Measurements from ENCODE around the gene BRIP1. TPM values are rescaled to one million over a fixed set of nuclear protein-coding genes. Genes with fewer than 3 reads are reported as not detected.

BRIP1 gene
- total RNA-seq, 1 donor from 2014 or later = 5.2 TPM

- Mint-ChIP-seq H3K9me3 (ENCODE audit: unreplicated experiment) (peaks cover 7% of the 10 kb centered on the region), H3K27me3 (ENCODE audit: unreplicated experiment) (peaks cover 3% of the 10 kb centered on the region), H3K4me1 (ENCODE audit: unreplicated experiment) (no peaks in the 10 kb centered on the region), H3K36me3 (ENCODE audit: low read depth, unreplicated experiment) (peaks cover 25% of the 10 kb centered on the region), H3K4me3 (ENCODE audit: unreplicated experiment) (no peak overlapping the region), H3K27ac (ENCODE audit: unreplicated experiment) (no peak overlapping the region)
- no peak for TF ChIP-seq CTCF (IDR thresholded peaks at IDR 0.05; ENCODE audit: unreplicated experiment)
- DNase-seq (ENCODE audit: low spot score) = no peak
Observed at GRCh38 chr17:61701334-61701733, 162.0 kb downstream of the BRIP1 start.

- Mint-ChIP-seq H3K4me3 (ENCODE audit: unreplicated experiment) (no peak overlapping the region), H3K36me3 (ENCODE audit: low read depth, unreplicated experiment) (peaks cover 25% of the 10 kb centered on the region), H3K9me3 (ENCODE audit: unreplicated experiment) (peaks cover 7% of the 10 kb centered on the region), H3K27ac (ENCODE audit: unreplicated experiment) (no peak overlapping the region), H3K27me3 (ENCODE audit: unreplicated experiment) (peaks cover 3% of the 10 kb centered on the region), H3K4me1 (ENCODE audit: unreplicated experiment) (no peaks in the 10 kb centered on the region)
- no peak for TF ChIP-seq CTCF (IDR thresholded peaks at IDR 0.05; ENCODE audit: unreplicated experiment)
- no peak for DNase-seq (ENCODE audit: low spot score)
Observed at GRCh38 chr17:61700252-61700651, 163.1 kb downstream of the BRIP1 start.

GRCh38 chr17:61699694-61700093, 163.6 kb downstream of the BRIP1 start:
- Mint-ChIP-seq H3K9me3 (ENCODE audit: unreplicated experiment) (peaks cover 7% of the 10 kb centered on the region), H3K27ac (ENCODE audit: unreplicated experiment) (no peak overlapping the region), H3K4me1 (ENCODE audit: unreplicated experiment) (no peaks in the 10 kb centered on the region), H3K36me3 (ENCODE audit: low read depth, unreplicated experiment) (peaks cover 25% of the 10 kb centered on the region), H3K27me3 (ENCODE audit: unreplicated experiment) (peaks cover 3% of the 10 kb centered on the region), H3K4me3 (ENCODE audit: unreplicated experiment) (no peak overlapping the region)
- no peak for TF ChIP-seq CTCF (IDR thresholded peaks at IDR 0.05; ENCODE audit: unreplicated experiment)
- DNase-seq (ENCODE audit: low spot score) = no peak

DNA sequence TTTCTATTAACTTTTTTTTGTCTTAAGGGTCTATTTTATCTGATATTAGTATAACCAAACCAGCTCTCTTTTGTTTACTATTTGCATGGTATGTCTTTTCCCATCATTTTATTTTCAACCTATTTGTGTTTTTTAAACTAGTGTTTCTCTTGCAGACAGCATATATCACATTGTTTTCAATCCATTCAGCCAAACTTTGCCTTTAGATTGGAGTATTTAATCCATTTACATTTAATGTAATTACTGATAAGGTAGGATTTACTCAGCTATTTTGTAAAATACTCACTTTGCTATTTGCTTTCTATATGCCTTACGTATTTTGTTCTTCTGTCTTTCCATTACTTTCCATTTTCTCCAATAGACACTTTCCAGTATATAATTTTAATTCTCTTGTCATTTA, 164.3 kb downstream of the BRIP1 start:
- Mint-ChIP-seq H3K4me3 (ENCODE audit: unreplicated experiment) (no peak overlapping the region), H3K27me3 (ENCODE audit: unreplicated experiment) (peaks cover 3% of the 10 kb centered on the region), H3K27ac (ENCODE audit: unreplicated experiment) (no peak overlapping the region), H3K9me3 (ENCODE audit: unreplicated experiment) (peaks cover 7% of the 10 kb centered on the region), H3K36me3 (ENCODE audit: low read depth, unreplicated experiment) (peaks cover 25% of the 10 kb centered on the region), H3K4me1 (ENCODE audit: unreplicated experiment) (no peaks in the 10 kb centered on the region)
- no peak for TF ChIP-seq CTCF (IDR thresholded peaks at IDR 0.05; ENCODE audit: unreplicated experiment)
- no peak for DNase-seq (ENCODE audit: low spot score)

- no peak for DNase-seq (ENCODE audit: low spot score)
- no peaks in the 10 kb centered on the region for H3K4me1 Mint-ChIP-seq (ENCODE audit: unreplicated experiment)
- no peak for TF ChIP-seq CTCF (IDR thresholded peaks at IDR 0.05; ENCODE audit: unreplicated experiment)
- no peak overlapping the region for H3K4me3 Mint-ChIP-seq (ENCODE audit: unreplicated experiment)
- peaks cover 1% of the 10 kb centered on the region for H3K27me3 Mint-ChIP-seq (ENCODE audit: unreplicated experiment)
- H3K27ac Mint-ChIP-seq (ENCODE audit: unreplicated experiment) = no peak overlapping the region
- peaks cover 7% of the 10 kb centered on the region for H3K9me3 Mint-ChIP-seq (ENCODE audit: unreplicated experiment)
- H3K36me3 Mint-ChIP-seq (ENCODE audit: low read depth, unreplicated experiment) = peaks cover 25% of the 10 kb centered on the region
Observed at GRCh38 chr17:61698244-61698643, 165.1 kb downstream of the BRIP1 start.

Measured in endothelial cell (in vitro differentiated cells).